Neuron (in vitro differentiated cells): Measurements from ENCODE around the gene H6PD.

ENCODE experiments used
- H2AFZ ChIP-seq: one replicate; pipeline ENCODE4 v1.6.1; 2013; ENCODE audit warnings: low read depth, mild to moderate bottlenecking, inconsistent platforms, low read length, moderate library complexity
- H3K27me3 ChIP-seq: one replicate; pipeline ENCODE4 v1.6.1; 2013; ENCODE audit warnings: low read length; ENCODE audit not compliant: insufficient read depth
- H3K36me3 ChIP-seq: one replicate; pipeline ENCODE4 v1.6.1; 2013; ENCODE audit warnings: low read length; ENCODE audit not compliant: insufficient read depth
- H3K4me1 ChIP-seq: one replicate; pipeline ENCODE4 v1.6.1; 2013; ENCODE audit warnings: low read length; ENCODE audit not compliant: insufficient read depth
- H3K4me3 ChIP-seq: 2 replicates; pipeline ENCODE4 v1.5.1; 2013; ENCODE audit warnings: mild to moderate bottlenecking, low read length, moderate library complexity
- H3K9me3 ChIP-seq: one replicate; pipeline ENCODE4 v1.6.1; 2013; ENCODE audit warnings: low read length

H6PD gene

DNA sequence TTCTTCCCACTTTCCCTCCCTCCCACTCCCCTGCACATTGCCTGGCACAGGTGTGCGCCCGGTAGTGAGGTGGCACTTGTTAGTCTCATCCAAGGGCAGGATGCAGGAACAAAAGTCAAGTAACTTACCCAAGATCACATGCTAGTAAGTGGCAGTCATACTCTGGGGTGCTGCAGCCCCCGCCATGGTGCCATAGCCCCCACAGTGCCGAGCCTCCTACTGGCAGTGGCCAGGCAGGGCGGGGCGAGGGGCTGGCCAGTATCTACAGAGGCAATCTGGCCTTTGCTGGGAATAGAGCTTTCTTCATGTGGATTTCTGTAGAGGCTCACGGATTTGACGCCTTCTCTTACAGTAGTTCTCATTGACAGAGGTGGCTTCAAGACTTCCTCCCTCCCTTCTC is 26.9 kb downstream of the H6PD start:
- Histone ChIP-seq H3K36me3 (peaks cover 24% of the 10 kb centered on the region), H3K4me1 (no peaks in the 10 kb centered on the region), H3K4me3 (no peak overlapping the region), H3K27me3 (no peaks in the 10 kb centered on the region), H3K9me3 (no peaks in the 10 kb centered on the region), H2AFZ (no peak overlapping the region)

DNA sequence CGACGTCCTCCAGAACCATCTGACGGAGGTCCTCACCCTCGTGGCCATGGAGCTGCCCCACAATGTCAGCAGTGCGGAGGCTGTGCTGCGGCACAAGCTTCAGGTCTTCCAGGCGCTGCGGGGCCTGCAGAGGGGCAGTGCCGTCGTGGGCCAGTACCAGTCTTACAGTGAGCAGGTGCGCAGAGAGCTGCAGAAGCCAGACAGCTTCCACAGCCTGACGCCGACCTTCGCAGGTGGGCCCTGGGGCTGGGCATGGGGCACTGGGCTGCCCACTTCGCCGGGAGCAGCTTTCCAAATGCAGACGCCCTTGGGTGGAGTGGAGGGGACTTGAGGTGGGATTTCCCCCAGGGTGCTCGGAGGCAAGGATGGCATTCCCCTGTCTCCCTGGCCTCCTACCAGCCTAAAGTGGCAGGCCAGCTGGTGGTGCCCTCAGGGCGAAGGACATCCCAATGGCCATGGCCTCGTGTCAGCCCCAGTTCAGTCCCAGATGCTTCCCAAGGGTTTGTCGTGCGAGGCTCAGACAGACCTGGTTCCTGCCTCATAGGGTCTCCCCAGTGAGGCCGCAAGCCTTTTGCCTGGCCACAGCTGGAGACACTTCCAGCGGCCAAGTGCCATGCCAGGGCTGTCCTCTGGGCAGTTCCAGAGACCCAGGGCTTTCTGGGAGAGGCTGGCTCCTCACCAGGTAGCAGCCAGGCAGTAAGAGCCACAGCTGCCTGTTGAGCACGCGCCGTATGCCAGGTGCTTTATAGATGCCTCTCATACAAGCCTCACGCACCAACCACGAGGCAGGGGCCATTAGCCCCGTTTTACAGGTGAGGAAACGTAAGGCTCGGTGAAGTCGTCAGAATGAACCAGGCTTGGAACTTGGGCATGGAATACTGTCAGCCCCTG is 27.8 kb downstream of the H6PD start:
- no peaks in the 10 kb centered on the region for H3K9me3 ChIP-seq
- H3K36me3 ChIP-seq, result peaks cover 24% of the 10 kb centered on the region
- no peaks in the 10 kb centered on the region for H3K27me3 ChIP-seq
- H3K4me3 ChIP-seq, result no peak overlapping the region
- no peaks in the 10 kb centered on the region for H3K4me1 ChIP-seq
- H2AFZ ChIP-seq, result no peak overlapping the region

DNA sequence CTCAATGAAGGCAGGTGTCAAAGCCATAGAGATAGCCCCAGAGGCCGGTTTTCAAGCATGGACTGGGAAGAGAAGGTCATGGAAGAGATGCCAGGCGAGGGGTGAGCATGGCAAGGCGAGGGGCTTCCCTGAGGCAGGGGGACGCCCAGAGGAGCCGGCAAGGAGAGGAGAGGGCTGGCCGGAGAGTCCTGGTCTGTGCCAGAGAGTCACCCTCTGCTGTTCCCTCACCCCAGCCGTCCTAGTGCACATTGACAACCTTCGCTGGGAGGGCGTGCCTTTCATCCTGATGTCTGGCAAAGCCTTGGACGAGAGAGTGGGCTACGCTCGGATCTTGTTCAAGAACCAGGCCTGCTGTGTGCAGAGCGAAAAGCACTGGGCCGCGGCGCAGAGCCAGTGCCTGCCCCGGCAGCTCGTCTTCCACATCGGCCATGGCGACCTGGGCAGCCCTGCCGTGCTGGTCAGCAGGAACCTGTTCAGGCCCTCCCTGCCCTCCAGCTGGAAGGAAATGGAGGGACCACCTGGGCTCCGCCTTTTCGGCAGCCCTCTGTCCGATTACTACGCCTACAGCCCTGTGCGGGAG is 28.8 kb downstream of the H6PD start:
- Histone ChIP-seq H3K9me3 (no peaks in the 10 kb centered on the region), H3K36me3 (peaks cover 24% of the 10 kb centered on the region), H3K4me1 (no peaks in the 10 kb centered on the region), H3K27me3 (no peaks in the 10 kb centered on the region), H3K4me3 (no peak overlapping the region), H2AFZ (no peak overlapping the region)

DNA sequence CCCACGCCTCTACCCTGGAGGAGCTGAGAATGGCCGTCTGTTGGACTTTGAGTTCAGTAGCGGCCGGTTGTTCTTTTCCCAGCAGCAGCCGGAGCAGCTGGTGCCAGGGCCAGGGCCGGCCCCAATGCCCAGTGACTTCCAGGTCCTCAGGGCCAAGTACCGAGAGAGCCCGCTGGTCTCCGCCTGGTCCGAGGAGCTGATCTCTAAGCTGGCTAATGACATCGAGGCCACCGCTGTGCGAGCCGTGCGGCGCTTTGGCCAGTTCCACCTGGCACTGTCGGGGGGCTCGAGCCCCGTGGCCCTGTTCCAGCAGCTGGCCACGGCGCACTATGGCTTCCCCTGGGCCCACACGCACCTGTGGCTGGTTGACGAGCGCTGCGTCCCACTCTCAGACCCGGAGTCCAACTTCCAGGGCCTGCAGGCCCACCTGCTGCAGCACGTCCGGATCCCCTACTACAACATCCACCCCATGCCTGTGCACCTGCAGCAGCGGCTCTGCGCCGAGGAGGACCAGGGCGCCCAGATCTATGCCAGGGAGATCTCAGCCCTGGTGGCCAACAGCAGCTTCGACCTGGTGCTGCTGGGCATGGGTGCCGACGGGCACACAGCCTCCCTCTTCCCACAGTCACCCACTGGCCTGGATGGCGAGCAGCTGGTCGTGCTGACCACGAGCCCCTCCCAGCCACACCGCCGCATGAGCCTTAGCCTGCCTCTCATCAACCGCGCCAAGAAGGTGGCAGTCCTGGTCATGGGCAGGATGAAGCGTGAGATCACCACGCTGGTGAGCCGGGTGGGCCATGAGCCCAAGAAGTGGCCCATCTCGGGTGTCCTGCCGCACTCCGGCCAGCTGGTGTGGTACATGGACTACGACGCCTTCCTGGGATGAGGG is 29.7 kb downstream of the H6PD start:
- Histone ChIP-seq H3K4me3 (no peak overlapping the region), H3K9me3 (no peaks in the 10 kb centered on the region), H2AFZ (no peak overlapping the region), H3K36me3 (peaks cover 24% of the 10 kb centered on the region), H3K27me3 (no peaks in the 10 kb centered on the region), H3K4me1 (no peaks in the 10 kb centered on the region)

DNA sequence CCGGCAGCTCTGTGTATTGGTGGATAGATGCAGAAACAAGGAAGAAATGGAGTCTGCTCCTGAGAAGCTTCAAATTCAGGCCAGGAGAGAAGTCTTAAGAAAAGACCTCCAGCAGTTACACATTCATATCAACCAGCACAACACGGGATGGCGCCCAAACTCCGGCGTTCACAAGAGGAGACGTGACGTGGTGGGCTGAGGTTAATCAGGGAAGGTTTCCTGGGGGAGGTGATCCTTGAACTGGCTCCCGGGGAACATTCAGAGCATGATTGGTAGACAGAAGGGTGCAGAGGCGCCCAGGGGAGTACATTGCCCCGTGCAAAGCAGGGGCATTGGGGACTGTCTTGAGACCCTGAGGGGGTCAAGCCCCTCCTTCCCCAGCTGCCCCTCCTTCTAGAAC is 30.5 kb downstream of the H6PD start:
- H3K36me3 ChIP-seq, result peaks cover 24% of the 10 kb centered on the region
- no peak overlapping the region for H3K4me3 ChIP-seq
- no peak overlapping the region for H2AFZ ChIP-seq
- no peaks in the 10 kb centered on the region for H3K9me3 ChIP-seq
- no peaks in the 10 kb centered on the region for H3K27me3 ChIP-seq
- no peaks in the 10 kb centered on the region for H3K4me1 ChIP-seq

DNA sequence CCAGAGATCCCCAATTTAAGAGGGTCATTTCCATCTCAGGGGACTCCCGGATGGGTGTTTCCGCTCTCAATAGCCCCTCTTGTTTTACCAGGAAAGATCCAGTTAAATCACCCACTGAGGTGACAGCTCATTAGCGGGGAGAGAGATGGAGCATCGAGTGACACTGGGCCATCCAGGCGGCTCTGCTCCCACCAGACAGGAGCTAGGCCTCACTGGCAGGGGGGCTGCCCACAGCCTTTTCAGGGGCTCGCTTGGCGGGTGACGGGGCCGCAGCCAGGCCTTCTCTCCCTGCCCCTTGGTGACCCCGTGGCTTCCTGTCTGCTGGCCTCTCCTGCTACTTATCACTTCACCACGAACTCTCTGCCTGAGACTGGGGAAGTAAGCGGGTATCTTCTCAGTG is 31.4 kb downstream of the H6PD start:
- no peaks in the 10 kb centered on the region for H3K4me1 ChIP-seq
- H3K36me3 ChIP-seq, result peaks cover 24% of the 10 kb centered on the region
- H3K27me3 ChIP-seq, result no peaks in the 10 kb centered on the region
- H3K4me3 ChIP-seq, result no peak overlapping the region
- no peaks in the 10 kb centered on the region for H3K9me3 ChIP-seq
- no peak overlapping the region for H2AFZ ChIP-seq

DNA sequence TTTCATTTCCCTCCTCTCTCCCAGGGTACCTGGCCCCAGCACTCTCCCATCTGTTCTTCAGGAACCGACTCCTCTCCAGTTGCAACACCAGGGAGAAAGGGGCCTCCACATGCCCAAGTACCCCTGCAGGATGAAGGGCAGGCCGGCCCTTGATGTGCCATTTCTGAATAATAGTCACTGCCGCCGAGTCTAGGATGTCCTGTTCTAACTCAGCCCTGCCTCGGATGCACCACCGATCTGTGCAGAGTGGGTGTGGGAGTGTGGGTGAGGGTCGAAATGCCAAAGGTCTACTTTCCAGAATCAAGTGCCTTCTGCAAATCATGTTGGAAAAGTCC is 32.7 kb downstream of the H6PD start:
- H3K4me1 ChIP-seq, result no peaks in the 10 kb centered on the region
- H3K27me3 ChIP-seq, result no peaks in the 10 kb centered on the region
- no peak overlapping the region for H2AFZ ChIP-seq
- H3K36me3 ChIP-seq, result peaks cover 16% of the 10 kb centered on the region
- H3K9me3 ChIP-seq, result no peaks in the 10 kb centered on the region
- H3K4me3 ChIP-seq, result no peak overlapping the region

DNA sequence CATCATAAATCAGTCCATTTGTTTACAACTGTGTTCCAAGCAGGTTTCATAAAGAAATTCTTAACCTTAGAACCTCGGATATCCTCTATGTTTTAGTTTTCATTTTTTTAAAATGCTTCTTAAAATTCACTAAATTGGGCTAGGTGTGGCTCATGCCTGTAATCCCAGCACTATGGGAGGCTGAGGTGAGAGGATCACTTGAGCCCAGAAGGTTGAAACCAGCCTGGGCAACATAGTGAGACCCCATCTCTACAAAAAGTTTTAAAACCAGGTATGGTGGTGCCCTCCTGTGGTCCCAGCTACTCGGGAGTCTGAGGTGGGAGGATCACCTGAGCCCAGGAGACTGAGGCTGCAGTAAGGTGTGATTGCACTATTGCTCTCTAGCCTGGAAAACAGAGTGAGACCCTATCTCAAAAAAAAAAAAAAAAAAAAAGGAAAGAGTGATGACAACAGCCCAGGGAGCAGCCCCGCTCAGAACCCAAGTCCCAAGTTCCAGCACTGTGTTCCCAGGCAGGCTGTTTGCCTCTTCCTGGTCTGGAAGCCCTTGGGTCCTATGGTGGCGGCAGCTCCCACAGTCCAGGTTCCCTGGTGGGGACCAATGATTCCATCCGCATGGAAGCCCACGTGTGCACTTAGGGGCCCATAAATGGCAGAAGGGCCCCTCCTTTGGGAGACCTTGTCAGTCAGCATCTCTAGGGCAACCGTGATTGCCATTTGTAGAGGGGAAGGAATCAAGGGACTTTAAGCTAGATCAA is 33.4 kb downstream of the H6PD start:
- H3K36me3 ChIP-seq, result peaks cover 11% of the 10 kb centered on the region
- no peaks in the 10 kb centered on the region for H3K9me3 ChIP-seq
- H2AFZ ChIP-seq, result no peak overlapping the region
- H3K4me3 ChIP-seq, result no peak overlapping the region
- no peaks in the 10 kb centered on the region for H3K4me1 ChIP-seq
- no peaks in the 10 kb centered on the region for H3K27me3 ChIP-seq

DNA sequence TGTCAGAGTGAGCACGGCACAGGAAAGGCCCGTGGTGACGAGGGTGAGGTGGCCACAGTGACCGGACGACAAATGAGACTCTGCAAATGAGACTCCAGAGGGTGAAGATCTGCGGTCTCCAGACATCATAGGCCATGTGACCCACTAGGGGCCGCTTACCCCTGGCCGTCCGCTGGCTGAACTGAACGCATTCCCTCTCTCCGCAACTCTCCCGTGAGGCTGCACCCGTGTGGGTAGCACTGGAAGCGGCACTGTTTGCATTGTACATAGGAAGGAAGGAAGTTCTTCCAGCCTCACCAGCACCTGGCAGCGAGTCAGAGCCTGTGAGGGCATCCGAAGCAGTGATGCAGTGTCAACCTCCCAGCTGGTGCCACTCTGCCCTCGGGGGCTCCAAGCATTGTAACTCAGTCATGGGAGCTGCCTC is 34.5 kb downstream of the H6PD start:
- Histone ChIP-seq H3K9me3 (no peaks in the 10 kb centered on the region), H3K27me3 (no peaks in the 10 kb centered on the region), H3K36me3 (peaks cover 8% of the 10 kb centered on the region), H3K4me1 (no peaks in the 10 kb centered on the region), H3K4me3 (no peak overlapping the region), H2AFZ (no peak overlapping the region)

DNA sequence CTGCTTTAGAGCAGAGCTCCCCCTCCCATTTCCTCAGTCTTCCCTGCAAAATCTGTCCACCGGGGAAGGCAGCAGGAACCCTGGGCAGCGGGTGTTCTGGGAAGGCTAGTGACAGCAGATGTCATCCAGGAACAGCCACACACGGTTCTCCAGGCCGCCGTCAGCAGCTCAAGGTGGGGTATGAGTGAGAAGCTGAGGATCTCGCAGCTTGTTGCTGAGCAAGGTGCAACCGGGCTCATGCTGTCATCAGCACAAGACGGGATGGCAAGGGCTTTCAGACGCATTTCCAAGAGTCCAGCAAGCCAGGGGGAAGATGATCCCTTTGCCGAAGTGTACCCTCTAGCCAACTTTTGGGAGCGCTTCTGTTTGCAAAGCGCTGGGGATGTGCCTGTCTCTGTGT is 35.1 kb downstream of the H6PD start:
- no peaks in the 10 kb centered on the region for H3K27me3 ChIP-seq
- H3K9me3 ChIP-seq, result no peaks in the 10 kb centered on the region
- H2AFZ ChIP-seq, result no peak overlapping the region
- H3K36me3 ChIP-seq, result peaks cover 3% of the 10 kb centered on the region
- no peak overlapping the region for H3K4me3 ChIP-seq
- H3K4me1 ChIP-seq, result no peaks in the 10 kb centered on the region

DNA sequence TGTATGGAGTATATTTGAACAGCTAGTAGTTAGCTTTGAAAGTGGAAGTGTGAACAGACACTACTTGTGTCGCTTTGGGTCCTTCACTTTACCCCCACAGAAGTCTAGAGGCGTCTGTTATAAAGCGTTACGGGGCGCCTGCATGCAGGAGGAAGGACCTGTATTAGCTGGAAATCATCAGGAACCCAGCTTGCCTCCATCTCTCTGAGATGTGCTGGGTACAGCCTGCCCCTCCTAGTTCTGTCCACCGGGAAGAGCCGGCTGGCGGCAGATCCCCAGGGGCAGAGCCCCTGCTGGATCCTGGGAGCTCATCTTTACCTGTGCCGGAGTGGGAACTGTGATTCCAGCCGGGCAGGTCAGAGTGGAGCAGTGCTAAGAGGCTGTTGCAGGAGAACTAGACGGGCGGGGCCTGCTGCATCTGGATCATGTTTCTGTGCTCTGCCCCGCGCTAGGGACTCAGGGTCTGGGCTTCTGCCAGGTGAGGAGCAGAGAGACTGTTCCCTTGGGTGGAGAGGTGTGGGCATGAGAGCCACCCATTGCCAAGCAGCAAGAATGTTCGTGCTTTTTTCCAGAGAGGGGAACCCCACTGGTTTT is 35.8 kb downstream of the H6PD start:
- Histone ChIP-seq H3K27me3 (no peaks in the 10 kb centered on the region), H3K4me1 (no peaks in the 10 kb centered on the region)

DNA sequence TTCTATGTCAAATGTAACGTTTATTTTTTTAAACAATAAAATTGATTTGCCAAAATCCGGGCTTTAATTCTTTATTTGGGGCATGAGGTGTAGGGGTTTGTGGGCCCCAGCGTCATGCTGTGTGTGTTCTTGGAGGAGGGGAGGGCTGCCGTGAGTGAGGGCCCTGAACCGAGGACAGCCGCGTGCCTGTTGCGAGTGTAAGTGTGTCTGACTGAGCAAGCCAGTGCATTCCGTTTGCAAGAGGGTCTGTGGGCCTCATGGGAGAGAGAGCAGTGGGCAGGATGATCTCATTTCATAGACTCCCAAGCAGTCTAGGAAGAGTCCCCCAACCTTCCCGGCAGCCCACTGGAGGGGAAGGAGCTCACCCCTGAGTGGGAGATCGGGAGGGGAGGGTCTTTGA is 36.7 kb downstream of the H6PD start:
- Histone ChIP-seq H3K27me3 (no peaks in the 10 kb centered on the region), H3K9me3 (no peaks in the 10 kb centered on the region), H3K36me3 (no peaks in the 10 kb centered on the region), H3K4me3 (no peak overlapping the region), H3K4me1 (no peaks in the 10 kb centered on the region), H2AFZ (no peak overlapping the region)

More for the DNA sequence above, 35.8 kb downstream of the H6PD start:
- no peak overlapping the region for H2AFZ ChIP-seq
- no peak overlapping the region for H3K4me3 ChIP-seq
- H3K36me3 ChIP-seq, result no peaks in the 10 kb centered on the region
- no peaks in the 10 kb centered on the region for H3K9me3 ChIP-seq
